K562 (cell line): Measurements from ENCODE around the gene TRA2B.

Experiments used
- CREB1 ChIP-seq, 2 experiments: sonication (generic) in 1 of 2; formaldehyde crosslinking in 1 of 2; IDR thresholded peaks; 2 replicates each; pipeline versions ENCODE4 v1.6.1 to v1.8.0; 2012 to 2022; ENCODE audit warnings: inconsistent platforms in 1 of 2, mild to moderate bottlenecking in 1 of 2, missing genetic modification reagents in 1 of 2, moderate library complexity in 1 of 2
- CTCF ChIP-seq, 3 experiments: IDR thresholded peaks in 2 of 3; conservative IDR thresholded peaks in 1 of 3; 2 replicates each; pipeline ENCODE4 v1.5.1; 2011 to 2012; ENCODE audit warnings: low read length in 3 of 3, mild to moderate bottlenecking in 3 of 3, control low read depth in 2 of 3, improper control_type of control experiment in 1 of 3, inconsistent platforms in 1 of 3, low read depth in 1 of 3, mixed read lengths in 1 of 3, moderate library complexity in 1 of 3; ENCODE audit not compliant: insufficient read depth in 2 of 3
- EP300 ChIP-seq: IDR thresholded peaks from 2 replicates; pipeline ENCODE4 v1.6.1; 2012; ENCODE audit warnings: low read length, improper control_type of control experiment
- GABPB2 ChIP-seq: fragments of 250-450 bp; sonication (Bioruptor Pico); conservative IDR thresholded peaks from 2 replicates; pipeline ENCODE4 v1.5.1; 2021; ENCODE audit warnings: mild to moderate bottlenecking
- HIVEP1 ChIP-seq: fragments of 250-450 bp; sonication (Bioruptor Pico); IDR thresholded peaks from 2 replicates; pipeline ENCODE4 v1.4.0; 2020; ENCODE audit warnings: mild to moderate bottlenecking
- KLF10 ChIP-seq: fragments of 250-450 bp; sonication (Bioruptor Pico); IDR thresholded peaks from 2 replicates; pipeline ENCODE4 v1.6.1; 2021; ENCODE audit warnings: matching md5 sums
- POLR2AphosphoS5 ChIP-seq: IDR thresholded peaks from 2 replicates; pipeline ENCODE4 v1.6.1; 2011; ENCODE audit warnings: mild to moderate bottlenecking, low read depth, low read length, moderate library complexity; ENCODE audit not compliant: control insufficient read depth, insufficient read depth
- SAFB2 ChIP-seq: fragments of 200-400 bp; formaldehyde crosslinking; IDR thresholded peaks from 2 replicates; pipeline ENCODE4 v1.6.1; 2018; ENCODE audit warnings: borderline replicate concordance, low read length, low read depth, moderate library complexity; ENCODE audit not compliant: severe bottlenecking
- SP2 ChIP-seq: IDR thresholded peaks from 2 replicates; pipeline ENCODE4 v1.6.1; 2011; ENCODE audit warnings: mild to moderate bottlenecking, low read depth, low read length, moderate library complexity; ENCODE audit not compliant: poor library complexity, severe bottlenecking; ENCODE audit errors: extremely low read depth
- ZNF263 ChIP-seq: sonication (generic); formaldehyde crosslinking; IDR thresholded peaks from 2 replicates; pipeline ENCODE4 v1.8.0; 2022; ENCODE audit warnings: mild to moderate bottlenecking, missing genetic modification reagents, borderline replicate concordance

GRCh38 chr3:185977679-185978040, 39.8 kb upstream of the TRA2B start:
- no peak for TF ChIP-seq CTCF (IDR thresholded peaks at IDR 0.05 in 2 of 3, conservative IDR thresholded peaks at IDR 0.05 in 1 of 3; ENCODE audit: insufficient read depth in 2 of 3, low read depth in 1 of 3, low read length in 3 of 3)
- no peak for TF ChIP-seq GABPB2 (CRISPR knock-in tag)
- TF ChIP-seq ZNF263 (CRISPR knock-in tag): no peak
- no peak for TF ChIP-seq EP300
- TF ChIP-seq CREB1 (IDR thresholded peaks at IDR 0.05): no peak
- TF ChIP-seq CREB1 (CRISPR knock-in tag; IDR thresholded peaks at IDR 0.05): no peak
- TF ChIP-seq KLF10 (CRISPR knock-in tag): no peak
- TF ChIP-seq POLR2AphosphoS5: no peak
- TF ChIP-seq SAFB2: no peak
- no peak for TF ChIP-seq HIVEP1 (CRISPR knock-in tag)
- TF ChIP-seq SP2: no peak
